ENCODE data around the gene KCNK3.

GRCh38 chr2:26718949-26719686 is 26.6 kb downstream of the KCNK3 start:
- TF ChIP-seq, protein P1, sequence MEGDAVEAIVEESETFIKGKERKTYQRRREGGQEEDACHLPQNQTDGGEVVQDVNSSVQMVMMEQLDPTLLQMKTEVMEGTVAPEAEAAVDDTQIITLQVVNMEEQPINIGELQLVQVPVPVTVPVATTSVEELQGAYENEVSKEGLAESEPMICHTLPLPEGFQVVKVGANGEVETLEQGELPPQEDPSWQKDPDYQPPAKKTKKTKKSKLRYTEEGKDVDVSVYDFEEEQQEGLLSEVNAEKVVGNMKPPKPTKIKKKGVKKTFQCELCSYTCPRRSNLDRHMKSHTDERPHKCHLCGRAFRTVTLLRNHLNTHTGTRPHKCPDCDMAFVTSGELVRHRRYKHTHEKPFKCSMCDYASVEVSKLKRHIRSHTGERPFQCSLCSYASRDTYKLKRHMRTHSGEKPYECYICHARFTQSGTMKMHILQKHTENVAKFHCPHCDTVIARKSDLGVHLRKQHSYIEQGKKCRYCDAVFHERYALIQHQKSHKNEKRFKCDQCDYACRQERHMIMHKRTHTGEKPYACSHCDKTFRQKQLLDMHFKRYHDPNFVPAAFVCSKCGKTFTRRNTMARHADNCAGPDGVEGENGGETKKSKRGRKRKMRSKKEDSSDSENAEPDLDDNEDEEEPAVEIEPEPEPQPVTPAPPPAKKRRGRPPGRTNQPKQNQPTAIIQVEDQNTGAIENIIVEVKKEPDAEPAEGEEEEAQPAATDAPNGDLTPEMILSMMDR (optimal IDR thresholded peaks at IDR 0.05 in 1 of 3, IDR thresholded peaks at IDR 0.05 in 1 of 3, conservative IDR thresholded peaks at IDR 0.05 in 1 of 3; ENCODE audit: extremely low read depth in 1 of 3, insufficient read depth in 2 of 3, low read length in 3 of 3), result no peak
- no peak for TF ChIP-seq EZH2 (IDR thresholded peaks at IDR 0.05; ENCODE audit: low read length)
